Peyer's patch (tissue), 4 donors: ENCODE results near the gene FOXP2.

ENCODE experiments used
- POLR2A ChIP-seq, 2 donors: fragments of 450-650 bp; IDR thresholded peaks; one replicate each; pipeline ENCODE4 v1.5.1; 2017; ENCODE audit warnings: antibody characterized with exemption in 2 of 2, mild to moderate bottlenecking in 2 of 2, moderate library complexity in 2 of 2
- TF ChIP-seq, protein P1 (sequence below), 6 experiments: fragments of 450-650 bp in 4 of 6; fragments of 200-600 bp in 2 of 6; sonication (generic) in 1 of 6; IDR thresholded peaks; one replicate each; pipeline ENCODE4 v1.5.1; 2017 to 2019; ENCODE audit warnings: antibody characterized with exemption in 6 of 6, mild to moderate bottlenecking in 3 of 6, moderate library complexity in 1 of 6

GRCh38 chr7:114415064-114415989 is 712 bp downstream of the FOXP2 start:
- TF ChIP-seq, protein P1, sequence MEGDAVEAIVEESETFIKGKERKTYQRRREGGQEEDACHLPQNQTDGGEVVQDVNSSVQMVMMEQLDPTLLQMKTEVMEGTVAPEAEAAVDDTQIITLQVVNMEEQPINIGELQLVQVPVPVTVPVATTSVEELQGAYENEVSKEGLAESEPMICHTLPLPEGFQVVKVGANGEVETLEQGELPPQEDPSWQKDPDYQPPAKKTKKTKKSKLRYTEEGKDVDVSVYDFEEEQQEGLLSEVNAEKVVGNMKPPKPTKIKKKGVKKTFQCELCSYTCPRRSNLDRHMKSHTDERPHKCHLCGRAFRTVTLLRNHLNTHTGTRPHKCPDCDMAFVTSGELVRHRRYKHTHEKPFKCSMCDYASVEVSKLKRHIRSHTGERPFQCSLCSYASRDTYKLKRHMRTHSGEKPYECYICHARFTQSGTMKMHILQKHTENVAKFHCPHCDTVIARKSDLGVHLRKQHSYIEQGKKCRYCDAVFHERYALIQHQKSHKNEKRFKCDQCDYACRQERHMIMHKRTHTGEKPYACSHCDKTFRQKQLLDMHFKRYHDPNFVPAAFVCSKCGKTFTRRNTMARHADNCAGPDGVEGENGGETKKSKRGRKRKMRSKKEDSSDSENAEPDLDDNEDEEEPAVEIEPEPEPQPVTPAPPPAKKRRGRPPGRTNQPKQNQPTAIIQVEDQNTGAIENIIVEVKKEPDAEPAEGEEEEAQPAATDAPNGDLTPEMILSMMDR (IDR thresholded peaks at IDR 0.05), result no peak
- no peak for TF ChIP-seq POLR2A (IDR thresholded peaks at IDR 0.05)
